ENCODE measurements around the gene CCDC169.
"Not testable (repeated sequence)": the region's sequence is repeated elsewhere in the genome, so short reads cannot be mapped to it uniquely, and the experiment has no call there.

CCDC169 gene

GRCh38 chr13:36319793-36320192, 22.2 kb upstream of the CCDC169 start:
- in situ Hi-C loops (cut with MboI; ENCODE audit: low sequenced_read_pairs) = not testable (repeated sequence)

GRCh38 chr13:36313047-36313969, 15.7 kb upstream of the CCDC169 start:
- in situ Hi-C loops (cut with MboI; ENCODE audit: low sequenced_read_pairs) = no loop called here

GRCh38 chr13:36310417-36311108, 12.9 kb upstream of the CCDC169 start:
- in situ Hi-C loops (cut with MboI; ENCODE audit: low sequenced_read_pairs) = no loop called here

DNA sequence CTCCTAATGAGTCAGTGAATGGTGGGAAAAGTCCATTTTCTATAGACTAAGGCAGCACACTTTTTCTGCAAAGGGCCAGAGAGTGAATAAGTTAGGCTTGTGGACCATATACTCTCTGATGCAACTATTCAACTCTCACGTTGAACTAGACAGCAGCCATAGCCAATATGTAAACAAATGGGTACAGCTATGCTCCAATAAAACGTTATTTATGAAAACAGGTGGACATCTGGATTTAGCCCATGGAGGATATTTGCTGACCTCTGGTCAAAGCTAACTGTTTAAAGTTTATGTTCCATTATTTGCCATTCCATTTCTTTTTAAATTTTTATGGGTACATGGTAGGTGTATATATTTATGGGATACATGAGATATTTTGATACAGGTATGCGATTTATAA, 4.7 kb upstream of the CCDC169 start:
- in situ Hi-C loops (cut with MboI; ENCODE audit: low sequenced_read_pairs) = no loop called here

DNA sequence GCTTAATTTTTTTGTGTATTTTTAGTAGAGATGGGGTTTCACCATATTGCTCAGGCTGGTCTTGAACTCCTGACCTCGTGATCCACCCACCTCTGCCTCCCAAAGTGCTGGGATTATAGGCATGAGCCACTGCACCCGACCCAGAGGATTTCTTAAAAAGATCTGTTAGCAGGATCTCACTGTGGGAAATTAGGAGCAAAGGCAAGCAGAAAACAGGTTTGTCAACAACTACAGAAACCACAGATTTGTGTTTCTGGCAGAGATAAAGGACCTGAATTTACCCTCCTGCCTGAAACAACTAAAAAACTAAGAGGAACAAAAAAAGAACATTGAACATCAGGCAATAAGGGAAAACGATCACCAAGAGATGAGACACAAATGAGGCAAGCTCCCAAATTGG, 1.9 kb upstream of the CCDC169 start:
- in situ Hi-C loops (cut with MboI; ENCODE audit: low sequenced_read_pairs) = loop anchor here (25.0 kb wide), 2 partner anchors 438 to 688 kb away; partner anchors contain the start of gene ALG5

GRCh38 chr13:36298535-36299068, 988 bp upstream of the CCDC169 start:
- in situ Hi-C loops (cut with MboI; ENCODE audit: low sequenced_read_pairs) = loop anchor here (25.0 kb wide), 2 partner anchors 439 to 689 kb away; partner anchors contain the start of gene ALG5

GRCh38 chr13:36294096-36294495, 3.5 kb downstream of the CCDC169 start:
- in situ Hi-C loops (cut with MboI; ENCODE audit: low sequenced_read_pairs) = loop anchor here (25.0 kb wide), 2 partner anchors 443 to 693 kb away; partner anchors contain the start of gene ALG5

- in situ Hi-C loops (cut with MboI; ENCODE audit: low sequenced_read_pairs) = loop anchor here (25.0 kb wide), 2 partner anchors 444 to 694 kb away; partner anchors contain the start of gene ALG5
Measured at GRCh38 chr13:36293497-36293896, 4.1 kb downstream of the CCDC169 start.

- in situ Hi-C loops (cut with MboI; ENCODE audit: low sequenced_read_pairs) = loop anchor here (25.0 kb wide), 2 partner anchors 448 to 698 kb away; partner anchors contain the start of gene ALG5
Measured at GRCh38 chr13:36288794-36289391, 8.7 kb downstream of the CCDC169 start.

DNA sequence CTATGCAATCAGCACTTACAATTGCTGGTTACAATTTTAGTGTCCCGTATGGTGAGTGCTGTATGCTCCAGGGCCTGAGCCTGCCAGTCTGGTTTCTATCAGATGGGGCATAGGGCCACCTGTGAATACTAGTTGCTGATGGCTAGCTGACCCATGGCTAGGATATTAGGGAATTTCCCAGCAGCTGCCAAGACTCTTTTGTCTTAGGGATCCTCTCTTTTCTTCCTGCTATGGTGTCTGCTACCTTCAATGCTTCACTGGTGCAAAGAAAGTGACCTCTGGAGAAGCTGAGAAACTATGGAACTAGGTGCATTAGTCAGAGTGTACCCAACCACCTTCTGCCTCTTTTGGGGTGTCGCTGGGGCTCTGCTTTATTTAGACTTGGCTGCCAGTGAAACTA, 11.6 kb downstream of the CCDC169 start:
- in situ Hi-C loops (cut with MboI; ENCODE audit: low sequenced_read_pairs) = loop anchor here (25.0 kb wide), 2 partner anchors 451 to 701 kb away; partner anchors contain the start of gene ALG5

GRCh38 chr13:36282821-36283432, 14.7 kb downstream of the CCDC169 start:
- in situ Hi-C loops (cut with MboI; ENCODE audit: low sequenced_read_pairs) = loop anchor here (25.0 kb wide), 2 partner anchors 454 to 704 kb away; partner anchors contain the start of gene ALG5

DNA sequence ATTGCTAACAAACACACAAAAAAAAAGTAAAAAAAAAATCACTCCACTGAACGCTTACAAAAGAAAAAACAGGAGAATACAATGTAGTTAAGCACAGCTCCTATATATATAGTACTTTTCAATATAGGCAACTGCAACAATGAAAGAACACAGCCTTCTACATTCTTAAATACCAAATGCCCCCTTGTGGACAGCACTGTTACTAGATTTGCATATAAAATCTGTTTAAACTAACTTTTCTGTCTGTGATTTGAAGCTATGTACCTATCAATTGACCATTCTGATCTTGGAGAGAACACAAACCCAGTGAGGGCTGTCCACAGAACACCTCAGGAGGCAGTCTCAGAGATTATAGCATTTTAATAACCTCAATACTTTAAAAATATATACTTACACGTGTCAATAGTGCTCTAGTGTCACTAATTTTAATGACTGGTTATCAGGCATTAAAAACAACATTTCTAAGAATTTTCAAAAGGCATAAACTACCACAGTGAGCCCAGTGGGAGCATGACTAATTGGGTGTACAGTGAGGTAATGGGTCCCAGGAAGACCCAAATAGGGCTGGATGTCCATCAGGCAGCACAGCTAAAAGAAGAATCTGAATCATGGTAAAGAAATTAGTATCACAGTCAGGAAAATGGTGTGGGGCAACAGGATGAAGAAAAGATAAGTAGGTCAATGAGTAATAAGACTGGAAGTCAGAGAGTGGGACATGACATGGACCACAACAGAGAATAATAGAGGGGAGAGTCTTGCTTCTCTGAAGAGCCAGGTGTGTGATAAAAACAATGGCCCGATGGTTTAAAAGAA, 22.2 kb downstream of the CCDC169 start:
- in situ Hi-C loops (cut with MboI; ENCODE audit: low sequenced_read_pairs) = loop anchor here (25.0 kb wide), 2 partner anchors 462 to 712 kb away; partner anchors contain the start of gene ALG5

GRCh38 chr13:36273431-36273830, 24.2 kb downstream of the CCDC169 start:
- in situ Hi-C loops (cut with MboI; ENCODE audit: low sequenced_read_pairs) = loop anchor here (25.0 kb wide), 1 partner anchor 286 kb away; no protein-coding TSS in a partner anchor

GRCh38 chr13:36261976-36262375, 35.6 kb downstream of the CCDC169 start:
- in situ Hi-C loops (cut with MboI; ENCODE audit: low sequenced_read_pairs) = loop anchor here (25.0 kb wide), 1 partner anchor 275 kb away; no protein-coding TSS in a partner anchor

- in situ Hi-C loops (cut with MboI; ENCODE audit: low sequenced_read_pairs) = loop anchor here (25.0 kb wide), 1 partner anchor 274 kb away; no protein-coding TSS in a partner anchor
Measured at GRCh38 chr13:36261011-36261410, 36.6 kb downstream of the CCDC169 start.

GRCh38 chr13:36259361-36260137, 38.1 kb downstream of the CCDC169 start:
- in situ Hi-C loops (cut with MboI; ENCODE audit: low sequenced_read_pairs) = loop anchor here (25.0 kb wide), 1 partner anchor 272 kb away; no protein-coding TSS in a partner anchor

DNA sequence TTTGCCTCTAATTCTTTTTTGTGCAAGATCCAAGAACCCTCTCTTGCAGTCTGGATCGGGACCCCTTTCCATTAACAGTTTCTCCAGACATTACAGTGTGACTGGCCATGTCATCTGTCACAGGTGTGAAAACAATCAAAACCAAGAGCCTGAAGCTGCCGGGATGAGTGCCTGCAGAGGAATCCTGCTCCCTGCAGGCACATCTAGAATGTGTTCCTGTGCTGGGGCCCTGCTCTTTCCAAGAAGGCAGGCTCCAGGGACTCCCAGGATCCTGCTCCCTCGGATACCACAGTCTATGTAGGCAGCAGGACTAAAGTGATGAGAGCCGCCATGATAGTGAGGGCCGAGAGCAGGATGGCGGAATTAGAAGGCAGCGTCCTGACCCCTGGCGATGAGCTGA, 38.8 kb downstream of the CCDC169 start:
- in situ Hi-C loops (cut with MboI; ENCODE audit: low sequenced_read_pairs) = loop anchor here (25.0 kb wide), 1 partner anchor 272 kb away; no protein-coding TSS in a partner anchor

DNA sequence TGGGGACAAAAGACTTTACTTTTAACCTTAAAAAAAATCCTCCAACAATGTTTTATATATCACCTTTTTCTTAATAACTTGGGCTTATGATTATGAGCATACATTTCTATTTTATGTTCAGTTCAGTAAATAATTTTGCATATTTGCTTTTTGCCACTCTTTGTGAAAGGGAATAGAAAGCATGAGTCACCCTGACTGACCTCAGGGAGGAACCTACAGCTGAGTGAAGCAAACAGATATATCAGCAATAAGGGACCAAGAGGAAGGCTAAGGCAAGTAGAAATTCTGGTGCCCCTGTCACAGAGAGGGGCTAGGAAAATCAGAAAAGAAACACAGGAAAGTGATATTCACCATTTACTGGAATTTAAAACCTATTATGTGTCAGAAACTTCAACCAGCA, 46.1 kb downstream of the CCDC169 start:
- in situ Hi-C loops (cut with MboI; ENCODE audit: low sequenced_read_pairs) = loop anchor here (25.0 kb wide), 1 partner anchor 264 kb away; no protein-coding TSS in a partner anchor
